PC-9 (cell line): ENCODE results near the gene AGMO. TPM values are rescaled to one million over a fixed set of nuclear protein-coding genes. Genes with fewer than 3 reads are reported as not detected.
A peak's percentile ranks its signal among the peaks of the same experiment; 100 is the strongest.

Experiments
- BruUV-seq: library from RNA; stranded (reverse); fragments of 400-500 nt; replicated peaks from 2 replicates; lab custom pipeline; 2021; lab: Mats Ljungman, UMichigan
- CTCF ChIA-PET: fragments of 300-600 bp; sonication (Branson Sonifier 250); formaldehyde crosslinking; loops from one replicate; lab custom pipeline; 2022; ENCODE audit warnings: antibody characterized with exemption; lab: Charles Lee
- POLR2A ChIA-PET: fragments of 300-600 bp; sonication (Branson Sonifier 250); formaldehyde crosslinking; loops from one replicate; lab custom pipeline; 2022; ENCODE audit warnings: antibody characterized with exemption; ENCODE audit not compliant: unreplicated experiment; lab: Charles Lee
- DNase-seq, 2 experiments: peaks; one replicate each; pipeline versions ENCODE4 v3.0.0 to v3.0.0-alpha.2; 2015 to 2022; ENCODE audit warnings: mixed read lengths in 1 of 2
- H2AFZ ChIP-seq: fragments of 200-600 bp; sonication (generic); 2 replicates; pipeline ENCODE4 v1.8.1; 2017; ENCODE audit warnings: antibody characterized with exemption
- H3F3A ChIP-seq: fragments of 200-600 bp; sonication (generic); 2 replicates; pipeline ENCODE4 v1.8.1; 2017; ENCODE audit warnings: antibody characterized with exemption, mild to moderate bottlenecking, low read depth; ENCODE audit not compliant: insufficient read depth
- H3K27ac ChIP-seq: fragments of 200-600 bp; sonication (generic); 2 replicates; pipeline ENCODE4 v1.6.1; 2016; ENCODE audit warnings: mixed run types
- H3K27me3 ChIP-seq: fragments of 200-600 bp; sonication (generic); 2 replicates; pipeline ENCODE4 v1.6.1; 2016; ENCODE audit warnings: low read depth, mixed run types; ENCODE audit not compliant: insufficient read depth
- H3K36me3 ChIP-seq: fragments of 200-600 bp; sonication (generic); 2 replicates; pipeline ENCODE4 v1.6.1; 2016; ENCODE audit warnings: low read depth, mixed run types
- H3K4me1 ChIP-seq: fragments of 200-600 bp; sonication (generic); replicated peaks from 2 replicates; pipeline ENCODE4 v1.6.1; 2016; ENCODE audit warnings: mixed run types; ENCODE audit not compliant: insufficient read depth
- H3K4me2 ChIP-seq: fragments of 200-600 bp; sonication (generic); 2 replicates; pipeline ENCODE4 v1.6.1; 2017; ENCODE audit warnings: mixed run types
- H3K4me3 ChIP-seq: fragments of 200-600 bp; sonication (generic); 2 replicates; pipeline ENCODE4 v1.6.1; 2016; ENCODE audit warnings: mixed run types
- H3K79me2 ChIP-seq: fragments of 200-600 bp; sonication (generic); 2 replicates; pipeline ENCODE4 v1.6.1; 2017; ENCODE audit warnings: low read depth, mixed run types
- H3K9me2 ChIP-seq: fragments of 200-600 bp; sonication (generic); 2 replicates; pipeline ENCODE4 v1.8.1; 2017; ENCODE audit warnings: mild to moderate bottlenecking; ENCODE audit not compliant: insufficient read depth
- H3K9me3 ChIP-seq: fragments of 200-600 bp; sonication (generic); 2 replicates; pipeline ENCODE4 v1.8.1; 2016; ENCODE audit warnings: low read depth; ENCODE audit not compliant: insufficient read depth
- H4K20me1 ChIP-seq: fragments of 200-600 bp; sonication (generic); 2 replicates; pipeline ENCODE4 v1.8.1; 2017; ENCODE audit not compliant: insufficient read depth
- EZH2 ChIP-seq: fragments of 200-600 bp; sonication (generic); IDR thresholded peaks from 2 replicates; pipeline ENCODE4 v1.8.0; 2017; ENCODE audit warnings: antibody characterized with exemption, low read depth
- intact Hi-C: fragments of 100-400 bp; cut with micrococcal nuclease; formaldehyde crosslinking; loops from one replicate; pipeline ENCODE4 v1.10.0; 2022; ENCODE audit not compliant: unreplicated experiment
- total RNA-seq: library from RNA; stranded (reverse); gene quantifications from 2 replicates; pipeline ENCODE4 v1.2.3, GENCODE V29; 2021
- TF ChIP-seq, protein P1 (sequence below): fragments of 200-600 bp; sonication (generic); conservative IDR thresholded peaks from 2 replicates; pipeline ENCODE4 v1.6.1; 2017; ENCODE audit warnings: mixed run types, antibody characterized with exemption, mild to moderate bottlenecking, moderate library complexity

The AGMO gene
- total RNA-seq, 1 experiment from 2014 or later = not detected

GRCh38 chr7:15284396-15284795, 277.4 kb downstream of the AGMO start:
- intact Hi-C loops = no loop called here
- no peaks in the 10 kb centered on the region for H3K36me3 ChIP-seq
- H3K79me2 ChIP-seq = no peaks in the 10 kb centered on the region
- no peak overlapping the region for H3K27ac ChIP-seq
- no peaks in the 10 kb centered on the region for H3K9me2 ChIP-seq
- ChIA-PET CTCF (no interaction called here), POLR2A (no interaction called here)
- no peaks in the 10 kb centered on the region for H3F3A ChIP-seq
- no peak for DNase-seq
- H3K9me3 ChIP-seq = no peaks in the 10 kb centered on the region
- no peaks in the 10 kb centered on the region for H3K4me1 ChIP-seq
- H3K4me2 ChIP-seq = no peak overlapping the region
- H3K27me3 ChIP-seq = no peaks in the 10 kb centered on the region
- no peak for TF ChIP-seq EZH2
- TF ChIP-seq, protein P1, sequence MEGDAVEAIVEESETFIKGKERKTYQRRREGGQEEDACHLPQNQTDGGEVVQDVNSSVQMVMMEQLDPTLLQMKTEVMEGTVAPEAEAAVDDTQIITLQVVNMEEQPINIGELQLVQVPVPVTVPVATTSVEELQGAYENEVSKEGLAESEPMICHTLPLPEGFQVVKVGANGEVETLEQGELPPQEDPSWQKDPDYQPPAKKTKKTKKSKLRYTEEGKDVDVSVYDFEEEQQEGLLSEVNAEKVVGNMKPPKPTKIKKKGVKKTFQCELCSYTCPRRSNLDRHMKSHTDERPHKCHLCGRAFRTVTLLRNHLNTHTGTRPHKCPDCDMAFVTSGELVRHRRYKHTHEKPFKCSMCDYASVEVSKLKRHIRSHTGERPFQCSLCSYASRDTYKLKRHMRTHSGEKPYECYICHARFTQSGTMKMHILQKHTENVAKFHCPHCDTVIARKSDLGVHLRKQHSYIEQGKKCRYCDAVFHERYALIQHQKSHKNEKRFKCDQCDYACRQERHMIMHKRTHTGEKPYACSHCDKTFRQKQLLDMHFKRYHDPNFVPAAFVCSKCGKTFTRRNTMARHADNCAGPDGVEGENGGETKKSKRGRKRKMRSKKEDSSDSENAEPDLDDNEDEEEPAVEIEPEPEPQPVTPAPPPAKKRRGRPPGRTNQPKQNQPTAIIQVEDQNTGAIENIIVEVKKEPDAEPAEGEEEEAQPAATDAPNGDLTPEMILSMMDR = no peak
- H4K20me1 ChIP-seq = no peaks in the 10 kb centered on the region
- H3K4me3 ChIP-seq = no peak overlapping the region
- H2AFZ ChIP-seq = no peak overlapping the region
- BruUV-seq = no TSS peak

- peak in 1 of 2 experiments; percentile 11 for DNase-seq
- Histone ChIP-seq H3F3A (no peaks in the 10 kb centered on the region), H3K27ac (no peak overlapping the region), H3K27me3 (no peaks in the 10 kb centered on the region), H3K36me3 (no peaks in the 10 kb centered on the region), H3K4me1 (no peaks in the 10 kb centered on the region), H3K9me2 (0 out of 2 replicates have a peak, but pooled peaks cover 3% of the 10 kb centered on the region), H3K9me3 (no peaks in the 10 kb centered on the region), H2AFZ (no peak overlapping the region), H4K20me1 (no peaks in the 10 kb centered on the region), H3K4me3 (no peak overlapping the region), H3K79me2 (no peaks in the 10 kb centered on the region), H3K4me2 (no peak overlapping the region)
- intact Hi-C loops = no loop called here
- no peak for TF ChIP-seq EZH2
- TF ChIP-seq, protein P1 = no peak
- no TSS peak for BruUV-seq
- ChIA-PET POLR2A (interaction anchor here (0.6 kb wide), 1 partner anchor 462 kb away, joined by 3 read pairs; no protein-coding TSS in a partner anchor), CTCF (no interaction called here)
Measured at GRCh38 chr7:15280078-15280733, 281.6 kb downstream of the AGMO start.

DNA sequence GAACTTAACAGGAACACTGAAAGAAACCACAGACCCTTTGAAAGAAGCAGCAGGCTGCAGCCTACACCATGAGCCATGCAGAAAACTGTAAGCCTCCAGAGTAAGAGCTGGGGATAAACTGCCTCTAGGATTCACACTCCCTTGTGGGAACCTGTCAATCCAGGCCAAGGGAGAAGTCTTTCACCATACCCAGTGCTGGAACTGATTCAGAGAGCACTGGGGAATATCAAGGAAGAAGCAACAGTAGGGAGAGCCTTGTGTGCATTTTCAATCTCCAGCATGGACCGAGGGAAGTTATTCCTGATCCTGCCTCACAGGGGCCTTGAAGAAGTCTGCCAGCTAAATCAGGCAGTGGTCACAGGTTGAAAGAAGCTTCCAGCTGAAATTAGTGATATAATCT, 282.2 kb downstream of the AGMO start:
- no TSS peak for BruUV-seq

More for the DNA sequence above, 282.2 kb downstream of the AGMO start:
- no peak overlapping the region for H2AFZ ChIP-seq
- DNase-seq = no peak
- H3K36me3 ChIP-seq = no peaks in the 10 kb centered on the region
- H3K4me1 ChIP-seq = no peaks in the 10 kb centered on the region
- H3K9me3 ChIP-seq = no peaks in the 10 kb centered on the region
- H4K20me1 ChIP-seq = no peaks in the 10 kb centered on the region
- H3K4me2 ChIP-seq = no peak overlapping the region
- no peak overlapping the region for H3K27ac ChIP-seq
- TF ChIP-seq EZH2 = no peak
- TF ChIP-seq, protein P1 = no peak
- H3K4me3 ChIP-seq = no peak overlapping the region
- no peaks in the 10 kb centered on the region for H3F3A ChIP-seq
- H3K79me2 ChIP-seq = no peaks in the 10 kb centered on the region
- H3K9me2 ChIP-seq = 0 out of 2 replicates have a peak, but pooled peaks cover 3% of the 10 kb centered on the region
- no peaks in the 10 kb centered on the region for H3K27me3 ChIP-seq
- intact Hi-C loops = no loop called here
- ChIA-PET CTCF (no interaction called here), POLR2A (interaction anchor here (0.6 kb wide), 1 partner anchor 461 kb away, joined by 3 read pairs; no protein-coding TSS in a partner anchor)
